Measurements from ENCODE around the gene GPATCH1. TPM values are rescaled to one million over a fixed set of nuclear protein-coding genes. Genes with fewer than 3 reads are reported as not detected.

The GPATCH1 gene
- total and polyA plus RNA-seq, 2 of the 8 experiments (the other 6 are each of a cell fraction or from before 2014, with no cell fraction given), result 4.3 to 8.2 TPM

- POLR2A ChIA-PET (ENCODE audit: partially characterized antibody), result interaction anchor here (1.3 to 1.5 kb wide), 3 partner anchors 12 to 18 kb away, joined by 4 to 6 read pairs (median 5); no protein-coding TSS in a partner anchor
These were observed 33.6 kb upstream of the GPATCH1 start for GRCh38 chr19:33047422-33047821.

More at GRCh38 chr19:33047422-33047821, 33.6 kb upstream of the GPATCH1 start:
- Histone ChIP-seq H3K79me2 (ENCODE audit: control insufficient read depth in 1 of 2, insufficient read depth in 2 of 2, low read length in 2 of 2) (peaks cover 0 to 66% of the 10 kb centered on the region in 2 experiments; a peak in 2 of 4 replicates), H3K14ac (ENCODE audit: insufficient read length) (no peak overlapping the region), H3K27me3 (replicated peaks in 1 of 4; ENCODE audit: control insufficient read depth in 3 of 4, extremely low read depth in 1 of 4, insufficient read depth in 3 of 4, low read length in 3 of 4) (no peaks in the 10 kb centered on the region), H3K4me1 (replicated peaks in 1 of 4; ENCODE audit: control insufficient read depth in 3 of 4, insufficient read depth in 4 of 4, low read length in 3 of 4) (peaks cover 0 to 7% (median 2%) of the 10 kb centered on the region in 4 experiments; a peak in 4 of 7 replicates), H2BK20ac (ENCODE audit: low read length) (no peak overlapping the region), H3K56ac (replicated peaks; ENCODE audit: insufficient read length, low read depth, low read length) (no peak overlapping the region), H3K9ac (replicated peaks in 1 of 4; ENCODE audit: extremely low read depth in 1 of 4, low read depth in 3 of 4, low read length in 3 of 4) (no peak overlapping the region), H4K8ac (ENCODE audit: extremely low read depth, insufficient read depth, low read length) (no peak overlapping the region), H2AK5ac (ENCODE audit: low read depth, low read length) (no peak overlapping the region), H3K4me3 (ENCODE audit: extremely low read depth in 1 of 4, insufficient read depth in 2 of 4, low read depth in 3 of 4, low read length in 4 of 4) (no peak overlapping the region), H3K36me3 (ENCODE audit: control insufficient read depth in 2 of 4, insufficient read depth in 4 of 4, low read length in 3 of 4) (peaks cover 0 to 4% (median 1%) of the 10 kb centered on the region in 4 experiments; a peak in 2 of 8 replicates), H2BK12ac (ENCODE audit: low read depth, low read length) (no peak overlapping the region), H4K5ac (ENCODE audit: insufficient read length, low read depth, low read length) (no peak overlapping the region), H4K20me1 (replicated peaks in 1 of 2; ENCODE audit: control insufficient read depth in 1 of 2, insufficient read depth in 2 of 2, low read length in 2 of 2) (peaks cover 6 to 13% of the 10 kb centered on the region in 2 experiments), H2AFZ (ENCODE audit: low read length) (no peak overlapping the region), H3K27ac (ENCODE audit: low read depth, low read length) (no peak overlapping the region), H3K9me3 (ENCODE audit: insufficient read depth in 2 of 2, low read depth in 1 of 2, low read length in 1 of 2) (no peaks in the 10 kb centered on the region), H2BK5ac (ENCODE audit: low read depth, low read length) (peak overlapping the region; percentile 22; the same call in 1 of the 2 replicates), H3K79me1 (ENCODE audit: low read depth, low read length) (no peaks in the 10 kb centered on the region; the same call in none of the 2 replicates), H3K4ac (replicated peaks; ENCODE audit: insufficient read length, low read depth, low read length) (no peak overlapping the region), H2BK15ac (ENCODE audit: low read length) (no peak overlapping the region), H2BK120ac (replicated peaks; ENCODE audit: low read depth, low read length) (no peak overlapping the region), H3K23ac (ENCODE audit: insufficient read length) (no peak overlapping the region), H4K91ac (replicated peaks; ENCODE audit: insufficient read length, low read length) (no peak overlapping the region), H3K4me2 (ENCODE audit: insufficient read depth in 1 of 2, low read depth in 2 of 2, low read length in 2 of 2) (peak overlapping the region in 1 of 2 experiments; percentile 37; a peak in 1 of 4 replicates), H3K18ac (ENCODE audit: extremely low read depth, low read length) (0 out of 2 replicates have a peak overlapping the region, but pooled peaks have one; percentile 19), H3K23me2 (ENCODE audit: low read depth, low read length) (no peaks in the 10 kb centered on the region)
- FAIRE-seq (no peak), DNase-seq (ENCODE audit: low read depth in 1 of 2, low spot score in 2 of 2) (peak; percentile 61 to 65)
- TF ChIP-seq RBBP5 (IDR thresholded peaks at IDR 0.05; ENCODE audit: borderline replicate concordance, low read depth, low read length), result no peak
- no peak for TF ChIP-seq SIRT6 (IDR thresholded peaks at IDR 0.05; ENCODE audit: low read length)
- no peak for TF ChIP-seq PHF8 (conservative IDR thresholded peaks at IDR 0.05; ENCODE audit: low read depth, low read length)
- CTCF ChIA-PET (ENCODE audit: partially characterized antibody), result interaction anchor here (0.7 to 2.3 kb wide), 4 partner anchors 15 to 72 kb away, joined by 3 to 8 read pairs (median 3); no protein-coding TSS in a partner anchor
- WGBS, 2 experiments (ENCODE audit: extremely low coverage in 1 of 2, insufficient coverage in 1 of 2, insufficient read length in 1 of 2, insufficient replicate concordance in 2 of 2, low coverage in 1 of 2, low lambda C conversion rate in 2 of 2, missing lambda C conversion rate in 1 of 2), result 48% methylated on average over 8 of the region's 8 CpGs; no CpG with 5 or more reads in 1 of the 2 experiments
